ENCODE results near the gene P2RY2.

DNA sequence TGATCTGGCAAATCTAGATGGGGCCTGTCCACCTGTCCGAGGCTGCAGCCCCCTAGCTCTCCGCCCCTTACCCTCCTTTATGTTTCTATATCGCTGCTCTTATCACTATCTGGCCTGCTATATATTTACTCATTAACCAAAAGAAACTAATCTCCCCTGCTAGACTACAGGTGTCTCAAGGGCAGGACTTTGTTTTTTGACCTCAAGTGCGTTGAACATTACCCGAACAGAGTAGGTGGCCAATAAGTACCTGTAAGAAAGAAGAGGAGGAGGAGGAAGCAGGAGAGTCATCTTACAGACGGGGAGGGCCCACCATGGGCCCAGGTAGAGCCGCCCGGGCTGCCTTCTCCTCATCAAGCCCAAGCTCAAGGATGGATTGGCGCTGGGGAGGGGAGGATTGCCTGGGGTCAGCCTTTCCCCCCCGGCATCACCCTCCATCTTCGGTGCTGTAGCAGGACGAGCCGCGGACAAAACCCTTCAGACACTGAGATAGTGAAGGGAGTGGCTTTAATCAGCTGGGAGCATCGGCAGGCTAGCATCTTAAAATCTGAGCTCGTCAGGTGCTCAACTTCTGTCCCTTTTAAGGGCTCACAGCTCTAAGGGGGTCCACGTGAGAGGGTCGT is 52.9 kb downstream of the P2RY2 start:
- TF ChIP-seq, protein P1, sequence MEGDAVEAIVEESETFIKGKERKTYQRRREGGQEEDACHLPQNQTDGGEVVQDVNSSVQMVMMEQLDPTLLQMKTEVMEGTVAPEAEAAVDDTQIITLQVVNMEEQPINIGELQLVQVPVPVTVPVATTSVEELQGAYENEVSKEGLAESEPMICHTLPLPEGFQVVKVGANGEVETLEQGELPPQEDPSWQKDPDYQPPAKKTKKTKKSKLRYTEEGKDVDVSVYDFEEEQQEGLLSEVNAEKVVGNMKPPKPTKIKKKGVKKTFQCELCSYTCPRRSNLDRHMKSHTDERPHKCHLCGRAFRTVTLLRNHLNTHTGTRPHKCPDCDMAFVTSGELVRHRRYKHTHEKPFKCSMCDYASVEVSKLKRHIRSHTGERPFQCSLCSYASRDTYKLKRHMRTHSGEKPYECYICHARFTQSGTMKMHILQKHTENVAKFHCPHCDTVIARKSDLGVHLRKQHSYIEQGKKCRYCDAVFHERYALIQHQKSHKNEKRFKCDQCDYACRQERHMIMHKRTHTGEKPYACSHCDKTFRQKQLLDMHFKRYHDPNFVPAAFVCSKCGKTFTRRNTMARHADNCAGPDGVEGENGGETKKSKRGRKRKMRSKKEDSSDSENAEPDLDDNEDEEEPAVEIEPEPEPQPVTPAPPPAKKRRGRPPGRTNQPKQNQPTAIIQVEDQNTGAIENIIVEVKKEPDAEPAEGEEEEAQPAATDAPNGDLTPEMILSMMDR (IDR thresholded peaks at IDR 0.05 in 2 of 3, conservative IDR thresholded peaks at IDR 0.05 in 1 of 3; ENCODE audit: borderline replicate concordance in 1 of 3, insufficient read depth in 1 of 3, low read depth in 2 of 3, low read length in 2 of 3): no peak
- no peak for TF ChIP-seq EGR1 (IDR thresholded peaks at IDR 0.05; ENCODE audit: low read depth)
- no peak for TF ChIP-seq EZH2 (IDR thresholded peaks at IDR 0.05)
- no peak for TF ChIP-seq SP1 (IDR thresholded peaks at IDR 0.05; ENCODE audit: low read depth)
- no peak for TF ChIP-seq POLR2AphosphoS5 (IDR thresholded peaks at IDR 0.05; ENCODE audit: low read depth, low read length)

All from HCT116 (cell line).